HG03558 (cell line): Measurements from ENCODE around the gene AKAP8L.

ENCODE experiments used
- ATAC-seq: cut with Tn5 transposase; IDR thresholded peaks from one replicate; pipeline ENCODE4 v1.9.1; 2021; ENCODE audit warnings: moderate number of reproducible peaks; ENCODE audit not compliant: unreplicated experiment; ENCODE audit errors: extremely low read depth

AKAP8L gene

GRCh38 chr19:15394426-15394825, 24.4 kb downstream of the AKAP8L start:
- ATAC-seq: no peak

GRCh38 chr19:15393963-15394362, 24.8 kb downstream of the AKAP8L start:
- ATAC-seq: no peak

DNA sequence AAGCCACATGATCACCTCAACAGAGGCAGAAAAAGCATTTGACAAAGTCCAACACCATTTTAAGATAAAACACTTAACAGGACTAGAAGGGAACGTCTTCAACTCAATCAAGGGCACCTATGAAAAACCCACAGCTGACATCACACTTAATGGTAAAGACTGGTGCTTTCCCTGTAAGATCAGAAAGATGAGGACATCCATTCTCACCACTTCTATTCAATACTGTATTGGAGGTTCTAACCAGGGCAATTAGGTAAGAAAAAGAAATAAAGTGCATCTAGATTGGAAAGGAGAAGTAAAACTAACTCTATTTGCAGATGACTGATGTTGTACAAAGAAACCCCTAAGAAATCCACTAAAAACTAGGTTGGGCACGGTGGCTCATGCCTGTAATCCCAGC, 28.0 kb downstream of the AKAP8L start:
- no peak for ATAC-seq

GRCh38 chr19:15381864-15382263, 36.9 kb downstream of the AKAP8L start:
- ATAC-seq: no peak

DNA sequence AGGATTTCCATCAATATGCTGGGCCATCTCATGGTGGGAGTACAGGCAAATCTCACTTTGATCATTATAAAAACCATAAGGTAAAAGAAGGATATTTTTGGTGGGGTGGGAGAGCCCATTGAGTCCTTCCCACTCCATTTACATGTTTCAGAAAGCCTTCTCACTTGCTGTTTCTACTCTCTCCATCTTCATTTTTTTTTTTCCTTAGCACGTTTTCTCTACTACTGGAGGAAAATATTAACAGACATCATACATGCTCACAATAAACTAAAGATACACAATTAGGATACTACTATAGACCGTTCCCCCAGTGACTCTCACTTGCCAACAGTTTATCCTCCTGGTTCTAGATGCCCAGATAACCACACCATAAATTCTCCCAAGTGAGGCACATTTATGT, 37.4 kb downstream of the AKAP8L start:
- ATAC-seq: no peak

GRCh38 chr19:15379999-15380647, 38.7 kb downstream of the AKAP8L start:
- ATAC-seq: peak; percentile 23

DNA sequence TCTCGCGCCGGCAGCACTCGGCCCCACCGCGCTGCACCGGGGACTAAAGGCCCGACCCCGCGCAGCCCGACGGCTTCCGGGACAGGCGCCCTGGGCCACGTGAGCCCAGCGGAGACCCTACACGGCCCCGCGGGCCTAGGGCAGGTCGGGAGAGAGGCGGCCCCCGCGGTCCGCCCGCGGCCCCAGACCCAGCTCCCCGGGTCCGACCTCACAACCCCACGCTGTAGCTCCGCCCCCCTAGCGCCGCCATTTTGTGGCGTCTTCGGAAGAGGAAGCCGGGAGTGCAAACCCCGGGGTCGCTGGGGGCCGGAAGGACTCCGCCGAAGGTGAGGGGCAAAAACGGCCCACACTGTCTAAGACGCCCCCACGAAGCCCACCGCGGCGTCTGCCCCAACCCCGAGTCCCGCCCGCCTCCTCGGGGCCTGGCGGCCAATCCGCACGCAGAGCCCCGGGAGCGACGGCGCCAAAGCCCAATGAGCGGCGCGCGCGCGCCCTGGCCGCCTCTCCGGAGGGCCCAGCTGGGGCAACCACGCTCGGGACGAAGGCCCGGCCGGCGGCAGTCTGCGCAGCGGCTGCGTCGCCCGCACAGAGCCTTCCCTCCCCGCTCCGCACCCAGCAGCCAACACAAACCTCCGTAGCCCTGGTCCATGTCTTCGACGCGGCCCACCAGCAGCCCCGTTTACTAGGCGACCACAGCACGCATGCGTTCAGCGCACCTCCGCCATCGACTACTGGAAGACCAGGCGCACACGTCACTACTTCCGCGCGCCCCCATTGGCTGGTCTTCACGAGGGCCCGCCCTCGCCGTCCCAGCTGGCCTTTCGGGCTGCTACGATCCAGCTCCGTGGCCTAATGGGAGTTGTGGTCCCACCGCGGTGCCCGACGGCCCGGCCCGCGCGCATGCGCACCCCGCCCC, 39.4 kb downstream of the AKAP8L start, which contains the start of gene AKAP8:
Gene AKAP8, minus strand, starts transcription at position 705 of the 916 bp plus-strand sequence. Its CDS starts 56 bp downstream, at position 649.
- peak; percentile 58 for ATAC-seq

GRCh38 chr19:15378534-15379082, 40.2 kb downstream of the AKAP8L start:
- no peak for ATAC-seq

DNA sequence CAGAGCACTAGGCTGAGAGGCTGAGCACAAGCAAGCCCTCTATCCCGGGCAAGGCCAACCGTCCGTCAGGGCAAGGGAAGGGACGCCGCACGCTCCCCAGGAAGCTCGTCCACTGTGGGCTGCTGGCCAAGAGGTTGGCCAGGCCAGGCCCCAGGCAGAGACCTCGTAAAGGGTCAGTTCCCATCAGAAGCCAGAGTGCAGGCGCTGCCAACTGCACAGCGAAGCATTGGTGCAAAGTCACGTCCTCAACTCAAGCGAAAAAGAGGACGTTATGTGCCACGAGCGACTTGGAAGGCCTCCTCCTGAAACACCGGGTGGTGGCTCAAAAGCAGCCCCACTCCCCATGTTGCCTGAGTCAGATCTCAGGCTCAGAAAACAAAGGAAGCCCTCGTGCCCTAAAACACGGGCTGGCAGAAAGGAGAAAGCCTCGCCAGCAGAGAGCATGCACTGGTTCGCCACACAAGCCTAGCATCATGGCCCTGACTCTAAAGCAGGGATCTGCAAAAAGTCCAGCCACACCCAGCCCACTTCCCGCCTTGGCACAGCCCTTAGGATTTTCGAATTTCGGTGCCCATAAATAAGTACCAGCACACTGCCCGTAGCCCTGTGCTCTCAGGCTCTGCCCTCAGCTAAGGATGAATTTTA, 43.9 kb downstream of the AKAP8L start:
- ATAC-seq: no peak

GRCh38 chr19:15374105-15374651, 44.6 kb downstream of the AKAP8L start:
- no peak for ATAC-seq

DNA sequence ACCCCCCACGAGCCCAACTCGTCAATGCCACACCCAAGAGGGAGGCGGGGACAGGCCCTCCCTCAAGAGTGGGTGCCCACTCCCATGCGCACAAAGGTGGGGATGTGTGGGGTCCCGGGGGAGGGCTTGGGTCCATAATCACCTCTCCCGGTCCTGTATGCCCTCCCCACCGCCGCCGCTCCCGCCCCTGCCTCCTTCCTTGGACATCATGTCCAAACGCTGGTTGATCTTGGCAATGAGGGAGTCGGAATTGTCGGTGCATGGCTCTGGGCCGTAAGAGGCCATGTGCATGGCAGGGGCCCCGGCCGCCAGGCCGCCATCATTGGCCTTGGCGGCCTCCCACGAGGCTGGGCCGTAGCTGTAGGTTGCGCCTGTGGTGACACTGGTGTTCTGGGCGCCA, 45.1 kb downstream of the AKAP8L start:
- no peak for ATAC-seq

GRCh38 chr19:15372891-15373301, 45.9 kb downstream of the AKAP8L start:
- ATAC-seq: no peak

GRCh38 chr19:15372470-15372869, 46.3 kb downstream of the AKAP8L start:
- ATAC-seq: no peak

DNA sequence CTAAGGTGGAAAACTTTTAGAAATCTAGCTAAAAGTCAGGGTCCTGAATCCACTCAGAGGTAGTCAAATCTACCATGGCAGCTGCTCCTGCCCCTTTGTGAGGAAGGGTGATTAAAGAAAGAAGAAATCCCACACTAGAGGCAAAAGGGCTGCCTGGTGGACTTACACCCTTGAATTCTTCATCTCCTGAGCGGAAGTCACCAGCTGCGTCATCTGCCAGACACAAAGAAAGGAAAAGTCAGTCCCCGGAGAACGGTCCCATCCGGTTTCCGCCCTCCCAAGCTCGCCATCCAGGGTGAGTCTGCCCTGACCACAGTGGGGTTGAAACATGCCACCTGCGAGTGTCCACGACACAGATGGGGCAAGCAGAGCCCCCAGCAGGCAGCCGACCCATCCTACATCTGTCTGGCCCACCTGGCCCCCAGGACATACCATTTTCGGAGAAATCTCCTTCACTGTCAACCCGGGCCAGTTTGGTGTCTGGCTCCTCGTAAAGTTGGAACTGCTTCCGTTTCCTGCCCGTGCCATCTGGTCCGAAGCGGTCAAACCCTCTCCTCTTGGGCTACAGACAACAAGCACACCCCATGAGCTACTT, 46.9 kb downstream of the AKAP8L start:
- ATAC-seq: no peak

- no peak for ATAC-seq
Measured at GRCh38 chr19:15371119-15371518, 47.7 kb downstream of the AKAP8L start.

GRCh38 chr19:15369594-15369891, 49.2 kb downstream of the AKAP8L start:
- ATAC-seq: no peak

- ATAC-seq: no peak
Measured at GRCh38 chr19:15368798-15369593, 49.8 kb downstream of the AKAP8L start.

DNA sequence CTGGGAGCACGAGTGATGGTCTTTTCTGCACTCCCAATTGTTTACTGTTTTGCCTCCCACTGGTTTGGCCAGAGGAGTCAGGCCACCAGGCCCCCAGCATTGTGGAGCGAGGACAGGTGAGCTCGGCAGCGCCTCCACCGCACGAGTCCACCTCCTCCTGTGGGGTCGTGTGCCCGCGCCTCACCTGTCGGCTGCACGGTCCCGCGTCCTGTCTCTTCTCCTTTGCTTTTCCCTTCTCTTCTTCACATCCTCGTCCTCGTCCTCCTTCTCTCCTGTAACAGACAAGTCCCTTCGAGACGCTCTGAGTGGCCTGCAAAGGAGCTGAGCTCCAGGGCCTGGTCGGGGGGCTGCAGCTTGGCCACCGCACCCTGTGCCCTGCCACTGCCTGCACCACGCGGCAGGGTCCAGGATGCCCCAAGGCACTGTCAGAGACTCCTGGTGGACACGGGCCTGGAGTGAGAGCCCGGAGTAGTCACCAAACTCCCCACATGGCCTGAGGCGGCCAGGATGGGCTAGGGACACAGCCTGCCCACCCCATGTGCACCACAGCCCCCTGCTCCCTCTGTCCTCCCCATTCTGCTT, 50.6 kb downstream of the AKAP8L start:
- no peak for ATAC-seq

GRCh38 chr19:15367439-15367838, 51.3 kb downstream of the AKAP8L start:
- no peak for ATAC-seq
